ENCODE data around the gene MTA1. TPM values are rescaled to one million over a fixed set of nuclear protein-coding genes. Genes with fewer than 3 reads are reported as not detected.

Gene MTA1
- total RNA-seq, 2 experiments from 2014 or later: 109 to 127 TPM

DNA sequence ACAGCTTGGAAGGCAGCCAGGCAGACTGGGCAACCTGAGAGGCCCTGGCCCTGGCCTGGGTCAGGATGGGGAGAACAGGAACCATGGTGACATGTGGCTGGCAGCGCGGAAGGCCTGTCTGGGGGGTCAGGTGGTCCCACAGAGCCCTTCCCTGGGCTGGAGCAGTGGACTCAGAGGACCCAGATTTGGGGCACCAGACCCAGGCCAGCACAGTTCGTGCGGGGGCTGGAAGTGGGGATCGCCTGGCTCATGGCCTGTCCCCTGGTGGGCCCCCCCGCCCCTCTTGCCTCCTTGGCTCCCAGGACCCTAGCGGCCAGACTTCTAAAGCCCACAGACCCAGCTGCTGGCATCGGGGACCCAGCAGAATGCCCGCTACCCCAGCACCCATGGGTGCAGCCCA lies 21.4 kb downstream of the MTA1 start:
- DNase-seq: no peak
- Mint-ChIP-seq H3K27me3 (ENCODE audit: low read depth) (no peaks in the 10 kb centered on the region), H3K36me3 (ENCODE audit: low read depth) (peaks cover 14% of the 10 kb centered on the region), H3K9me3 (ENCODE audit: insufficient read depth) (no peaks in the 10 kb centered on the region), H3K4me3 (no peak overlapping the region), H3K27ac (no peak overlapping the region), H3K4me1 (ENCODE audit: low read depth) (no peaks in the 10 kb centered on the region)
- ChIA-PET CTCF (interaction anchor here (1.2 kb wide), 1 partner anchor 39 kb away, joined by 3 read pairs; no protein-coding TSS in a partner anchor), POLR2A (no interaction called here)
- no peak for ATAC-seq

DNA sequence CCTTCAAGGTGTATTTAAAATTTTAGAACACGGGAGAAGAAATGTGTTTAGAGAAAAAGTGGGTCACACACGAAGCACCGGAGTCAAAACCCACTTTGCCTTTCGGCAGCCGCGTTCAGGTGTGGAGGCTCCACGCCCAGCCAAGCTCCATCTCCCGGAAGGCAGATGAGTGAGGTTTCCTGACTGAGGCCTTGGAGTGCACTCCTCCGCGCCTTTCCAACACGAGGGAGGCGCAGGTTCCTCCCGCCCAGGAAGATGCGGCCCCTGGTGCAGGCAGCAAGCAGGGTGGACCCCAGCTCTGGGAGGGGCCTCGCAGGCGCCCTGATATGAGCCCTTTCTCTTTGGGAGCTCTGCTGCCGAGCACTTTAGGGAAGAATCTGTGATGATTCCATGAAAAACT lies 22.5 kb downstream of the MTA1 start:
- CTCF ChIA-PET: interaction anchor here (1.2 kb wide), 1 partner anchor 38 kb away, joined by 3 read pairs; no protein-coding TSS in a partner anchor

DNA sequence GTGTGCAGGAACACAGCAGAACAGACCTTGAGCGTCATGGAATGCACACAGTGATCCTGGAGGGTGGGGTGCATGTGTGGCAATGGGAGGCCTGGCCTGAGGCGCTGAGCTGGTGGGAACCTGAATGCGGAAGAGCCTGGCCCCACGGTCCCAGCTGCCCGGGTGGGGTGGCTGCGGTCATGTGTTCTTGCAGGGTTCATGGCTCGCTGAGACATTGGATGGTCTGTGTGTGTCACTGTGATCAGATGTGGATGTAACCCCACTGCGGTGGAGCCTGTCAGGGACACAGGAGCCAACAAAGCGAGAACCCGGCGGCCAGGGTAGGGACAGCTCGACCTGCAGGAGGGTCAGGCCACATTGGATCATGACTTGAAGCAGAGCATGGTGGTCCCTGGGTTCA lies 23.2 kb downstream of the MTA1 start:
- no peak overlapping the region for H3K27ac Mint-ChIP-seq
- peaks cover 14% of the 10 kb centered on the region for H3K36me3 Mint-ChIP-seq (ENCODE audit: low read depth)
- no peaks in the 10 kb centered on the region for H3K27me3 Mint-ChIP-seq (ENCODE audit: low read depth)
- no peaks in the 10 kb centered on the region for H3K9me3 Mint-ChIP-seq (ENCODE audit: insufficient read depth)
- no peak overlapping the region for H3K4me3 Mint-ChIP-seq
- H3K4me1 Mint-ChIP-seq (ENCODE audit: low read depth): no peaks in the 10 kb centered on the region
- DNase-seq: no peak
- POLR2A ChIA-PET: no interaction called here
- CTCF ChIA-PET: no interaction called here
- ATAC-seq: no peak

More for the DNA sequence above, 22.5 kb downstream of the MTA1 start:
- Mint-ChIP-seq H3K4me1 (ENCODE audit: low read depth) (no peaks in the 10 kb centered on the region), H3K36me3 (ENCODE audit: low read depth) (peaks cover 14% of the 10 kb centered on the region), H3K4me3 (no peak overlapping the region), H3K9me3 (ENCODE audit: insufficient read depth) (no peaks in the 10 kb centered on the region), H3K27me3 (ENCODE audit: low read depth) (no peaks in the 10 kb centered on the region), H3K27ac (no peak overlapping the region)
- POLR2A ChIA-PET: no interaction called here
- ATAC-seq: no peak
- DNase-seq: no peak

DNA sequence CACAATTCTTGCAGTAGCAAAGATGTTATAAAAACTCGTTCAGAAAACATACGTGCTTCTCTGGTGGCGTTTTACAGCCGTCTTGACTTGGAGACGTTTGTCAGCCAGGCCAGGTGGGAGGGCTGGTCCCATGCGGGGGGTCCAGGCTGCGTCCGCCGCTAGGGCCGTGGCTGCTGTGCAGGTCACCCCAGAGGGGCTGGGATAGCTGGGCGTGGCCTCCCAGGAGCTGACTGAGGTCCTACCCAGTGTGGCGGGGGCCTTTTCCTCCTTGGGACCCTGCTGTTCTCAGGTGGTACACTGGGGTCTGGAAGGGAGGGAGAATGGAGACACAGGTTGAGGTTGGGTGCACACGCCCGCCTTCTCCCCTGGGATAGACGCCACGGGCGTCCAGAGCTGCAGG lies 25.2 kb downstream of the MTA1 start:
- CTCF ChIA-PET: no interaction called here
- no peak overlapping the region for H3K27ac Mint-ChIP-seq
- DNase-seq (no peak), ATAC-seq (no peak)
- H3K4me1 Mint-ChIP-seq (ENCODE audit: low read depth): no peaks in the 10 kb centered on the region
- H3K36me3 Mint-ChIP-seq (ENCODE audit: low read depth): peaks cover 12% of the 10 kb centered on the region
- no peak overlapping the region for H3K4me3 Mint-ChIP-seq
- H3K9me3 Mint-ChIP-seq (ENCODE audit: insufficient read depth): no peaks in the 10 kb centered on the region
- POLR2A ChIA-PET: no interaction called here
- H3K27me3 Mint-ChIP-seq (ENCODE audit: low read depth): no peaks in the 10 kb centered on the region

DNA sequence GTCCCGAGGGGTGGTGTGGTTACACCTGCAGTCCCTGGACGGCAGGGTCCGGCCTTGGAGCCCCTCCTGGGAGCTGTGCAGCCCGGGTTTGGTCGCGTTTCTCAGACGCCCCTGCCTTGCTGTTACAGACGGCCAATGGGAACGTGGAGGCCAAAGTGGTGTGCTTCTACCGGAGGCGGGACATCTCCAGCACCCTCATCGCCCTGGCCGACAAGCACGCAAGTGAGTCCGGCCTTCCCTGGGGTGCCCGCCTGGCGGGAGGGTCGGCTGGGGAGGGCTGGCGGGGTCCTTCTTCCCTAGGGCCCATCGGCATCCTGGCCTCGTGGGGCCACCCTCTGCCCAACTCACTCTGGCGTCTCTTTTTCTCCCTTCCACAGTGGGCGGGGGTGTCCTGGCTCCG lies 25.7 kb downstream of the MTA1 start:
- ATAC-seq (no peak), DNase-seq (no peak)
- peaks cover 15% of the 10 kb centered on the region for H3K36me3 Mint-ChIP-seq (ENCODE audit: low read depth)
- no peaks in the 10 kb centered on the region for H3K4me1 Mint-ChIP-seq (ENCODE audit: low read depth)
- ChIA-PET CTCF (no interaction called here), POLR2A (no interaction called here)
- no peaks in the 10 kb centered on the region for H3K9me3 Mint-ChIP-seq (ENCODE audit: insufficient read depth)
- no peaks in the 10 kb centered on the region for H3K27me3 Mint-ChIP-seq (ENCODE audit: low read depth)
- no peak overlapping the region for H3K4me3 Mint-ChIP-seq
- no peak overlapping the region for H3K27ac Mint-ChIP-seq

DNA sequence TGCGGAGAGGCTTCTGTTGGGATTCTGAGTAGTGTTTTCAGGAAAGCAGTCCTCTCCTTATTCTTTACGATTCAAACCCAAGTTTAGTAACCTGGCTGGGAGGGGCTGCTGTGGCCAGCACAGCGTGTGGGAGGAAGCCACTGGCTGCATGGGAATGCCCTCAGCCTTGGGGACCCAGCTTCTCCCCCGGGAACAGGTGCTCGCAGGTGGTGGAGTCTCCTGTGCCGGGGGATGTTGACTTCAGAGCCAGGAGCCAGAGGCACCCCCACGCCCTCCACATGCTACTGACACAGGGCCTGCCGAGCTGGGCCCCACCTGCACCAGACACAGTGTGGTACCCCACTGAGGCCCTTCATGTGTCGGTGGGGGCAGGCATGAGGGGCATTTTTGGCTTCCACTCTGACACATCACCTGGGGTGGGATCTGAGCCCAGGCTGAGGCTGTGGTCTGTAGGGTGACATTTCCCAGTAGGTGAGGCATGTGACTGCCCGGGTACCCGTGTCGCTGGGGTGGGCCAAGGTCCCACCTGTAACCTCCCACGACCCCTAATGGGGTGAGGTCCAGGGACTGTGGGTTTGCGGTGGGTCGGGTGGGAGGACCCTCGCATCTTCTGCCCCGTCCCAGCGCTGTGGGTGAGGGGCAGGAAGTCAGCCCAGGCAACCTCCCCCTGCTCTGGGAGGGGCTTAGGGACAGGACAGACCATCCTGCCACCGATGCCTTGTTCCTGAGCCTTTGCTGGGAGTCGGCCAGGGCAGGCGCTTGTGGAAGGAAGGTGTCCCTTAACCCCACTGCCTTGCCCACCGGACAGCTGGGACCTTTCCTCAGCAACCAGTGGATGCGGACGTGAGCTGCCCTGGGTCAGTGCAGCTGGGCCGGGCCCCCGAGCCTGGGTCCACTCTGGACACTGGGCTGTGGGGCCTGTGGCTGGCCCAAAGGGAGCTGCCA lies 26.5 kb downstream of the MTA1 start:
- DNase-seq (no peak), ATAC-seq (no peak)
- no peak overlapping the region for H3K4me3 Mint-ChIP-seq
- H3K27me3 Mint-ChIP-seq (ENCODE audit: low read depth): no peaks in the 10 kb centered on the region
- POLR2A ChIA-PET: no interaction called here
- H3K9me3 Mint-ChIP-seq (ENCODE audit: insufficient read depth): no peaks in the 10 kb centered on the region
- CTCF ChIA-PET: no interaction called here
- H3K4me1 Mint-ChIP-seq (ENCODE audit: low read depth): no peaks in the 10 kb centered on the region
- no peak overlapping the region for H3K27ac Mint-ChIP-seq
- H3K36me3 Mint-ChIP-seq (ENCODE audit: low read depth): peaks cover 18% of the 10 kb centered on the region

DNA sequence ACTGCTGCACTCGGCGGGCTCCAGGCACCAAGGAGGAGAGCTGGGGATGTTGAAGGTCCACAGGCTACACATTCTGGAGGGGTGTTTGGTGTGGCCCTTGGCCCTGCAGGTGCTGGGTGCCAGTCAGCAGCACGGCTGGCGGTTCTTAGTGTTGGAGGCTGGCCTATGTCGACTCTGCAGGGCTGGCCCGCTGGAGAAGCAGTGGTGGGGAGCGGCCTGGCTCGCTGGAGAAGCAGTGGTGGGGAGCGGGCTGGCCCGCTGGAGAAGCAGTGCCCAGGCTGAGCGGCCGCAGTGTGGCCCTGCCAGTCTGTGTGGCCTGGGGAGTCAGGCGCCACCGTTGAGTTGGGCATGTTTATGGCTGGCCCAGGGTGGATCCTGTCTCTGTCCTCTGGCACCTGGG lies 27.3 kb downstream of the MTA1 start:
- Mint-ChIP-seq H3K4me3 (no peak overlapping the region), H3K27me3 (ENCODE audit: low read depth) (no peaks in the 10 kb centered on the region), H3K9me3 (ENCODE audit: insufficient read depth) (no peaks in the 10 kb centered on the region), H3K4me1 (ENCODE audit: low read depth) (no peaks in the 10 kb centered on the region), H3K36me3 (ENCODE audit: low read depth) (peaks cover 17% of the 10 kb centered on the region), H3K27ac (no peak overlapping the region)
- CTCF ChIA-PET: no interaction called here
- POLR2A ChIA-PET: interaction anchor here (1.4 kb wide), 1 partner anchor 8 kb away, joined by 3 read pairs; no protein-coding TSS in a partner anchor
- no peak for DNase-seq
- ATAC-seq: no peak

DNA sequence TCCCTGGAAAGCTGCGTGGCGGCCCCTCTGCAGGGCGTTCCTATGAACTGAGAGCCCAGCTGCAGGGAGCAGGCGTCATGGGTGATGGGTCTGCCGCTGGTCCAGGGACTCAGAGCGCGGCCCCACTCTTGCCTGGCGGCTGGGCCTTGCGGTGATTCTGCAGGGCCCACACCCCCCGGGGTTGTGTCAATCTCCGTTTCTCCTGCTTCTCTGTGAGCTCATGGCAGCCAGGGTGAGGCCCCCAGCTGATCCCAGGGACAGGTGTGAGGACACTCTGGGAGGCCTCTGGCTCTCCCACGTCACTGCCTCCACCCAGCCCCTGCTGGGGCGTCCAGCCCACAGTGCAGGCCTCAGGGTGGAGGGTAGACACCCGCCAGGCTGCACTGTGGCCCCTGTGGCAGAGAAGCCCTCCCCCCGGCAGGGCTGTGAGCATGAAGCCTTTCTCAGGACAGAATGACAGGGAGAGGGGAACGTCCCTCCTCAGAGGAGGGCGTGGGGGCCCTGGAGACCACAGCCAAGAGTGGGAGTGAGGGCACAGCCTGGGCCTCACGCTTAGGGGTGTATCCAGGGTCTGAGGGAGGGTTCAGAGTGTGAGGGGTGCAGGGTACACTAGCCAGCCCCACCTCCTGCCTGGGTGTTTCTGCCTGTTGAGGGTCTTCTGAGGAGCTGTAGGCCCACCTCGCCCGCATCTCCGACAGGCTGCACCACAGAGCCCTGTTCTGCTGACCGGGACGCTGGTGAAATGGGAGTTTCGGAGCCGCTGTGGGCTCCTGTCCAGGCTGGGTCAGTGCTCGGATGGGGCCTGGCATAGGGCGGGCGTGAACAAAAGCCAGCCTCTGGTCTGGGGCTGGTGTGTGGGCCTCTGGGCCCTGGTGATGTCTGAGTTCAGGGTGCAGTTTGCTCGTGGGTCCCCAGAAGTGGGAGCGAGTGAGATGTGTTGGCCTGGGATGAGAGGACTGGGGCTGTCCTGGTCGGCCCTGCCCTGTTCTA lies 28.3 kb downstream of the MTA1 start:
- no peak overlapping the region for H3K4me3 Mint-ChIP-seq
- H3K27ac Mint-ChIP-seq: no peak overlapping the region
- CTCF ChIA-PET: interaction anchor here (0.9 to 1.9 kb wide), 6 partner anchors 27 to 80 kb away, joined by 3 to 15 read pairs (median 4); no protein-coding TSS in a partner anchor
- H3K4me1 Mint-ChIP-seq (ENCODE audit: low read depth): no peaks in the 10 kb centered on the region
- POLR2A ChIA-PET: interaction anchor here (1.4 kb wide), 1 partner anchor 9 kb away, joined by 3 read pairs; no protein-coding TSS in a partner anchor
- H3K36me3 Mint-ChIP-seq (ENCODE audit: low read depth): peaks cover 12% of the 10 kb centered on the region
- H3K27me3 Mint-ChIP-seq (ENCODE audit: low read depth): no peaks in the 10 kb centered on the region
- DNase-seq (no peak), ATAC-seq (peak; percentile 8)
- no peaks in the 10 kb centered on the region for H3K9me3 Mint-ChIP-seq (ENCODE audit: insufficient read depth)

DNA sequence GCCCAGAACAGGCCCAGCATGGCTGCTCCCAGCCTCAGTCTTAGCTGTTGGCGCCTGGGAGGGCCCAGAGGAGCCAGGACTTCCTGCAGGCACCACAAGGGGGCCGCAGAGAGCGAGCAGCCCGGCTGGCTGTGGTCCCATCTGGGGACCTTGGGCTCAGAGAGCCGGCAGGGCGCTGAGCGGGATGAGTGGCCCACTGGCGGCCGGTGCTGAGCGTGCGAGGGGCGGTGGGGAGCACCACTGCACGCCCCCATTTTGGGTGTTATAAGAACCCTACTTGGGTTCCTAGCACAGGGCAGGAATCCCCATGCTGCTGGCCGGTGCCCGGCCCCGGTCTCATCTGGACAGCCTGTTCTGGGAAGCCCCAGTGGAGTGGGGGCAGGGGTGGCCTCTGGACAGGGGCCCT lies 29.1 kb downstream of the MTA1 start:
- Mint-ChIP-seq H3K9me3 (ENCODE audit: insufficient read depth) (no peaks in the 10 kb centered on the region), H3K27ac (no peak overlapping the region), H3K4me3 (no peak overlapping the region), H3K27me3 (ENCODE audit: low read depth) (no peaks in the 10 kb centered on the region), H3K36me3 (ENCODE audit: low read depth) (peaks cover 7% of the 10 kb centered on the region), H3K4me1 (ENCODE audit: low read depth) (no peaks in the 10 kb centered on the region)
- peak; percentile 63 for DNase-seq
- ATAC-seq: peak; percentile 90
- POLR2A ChIA-PET: interaction anchor here (1.4 kb wide), 1 partner anchor 10 kb away, joined by 3 read pairs; no protein-coding TSS in a partner anchor
- CTCF ChIA-PET: interaction anchor here (0.9 to 1.9 kb wide), 6 partner anchors 28 to 80 kb away, joined by 3 to 15 read pairs (median 4); no protein-coding TSS in a partner anchor

DNA sequence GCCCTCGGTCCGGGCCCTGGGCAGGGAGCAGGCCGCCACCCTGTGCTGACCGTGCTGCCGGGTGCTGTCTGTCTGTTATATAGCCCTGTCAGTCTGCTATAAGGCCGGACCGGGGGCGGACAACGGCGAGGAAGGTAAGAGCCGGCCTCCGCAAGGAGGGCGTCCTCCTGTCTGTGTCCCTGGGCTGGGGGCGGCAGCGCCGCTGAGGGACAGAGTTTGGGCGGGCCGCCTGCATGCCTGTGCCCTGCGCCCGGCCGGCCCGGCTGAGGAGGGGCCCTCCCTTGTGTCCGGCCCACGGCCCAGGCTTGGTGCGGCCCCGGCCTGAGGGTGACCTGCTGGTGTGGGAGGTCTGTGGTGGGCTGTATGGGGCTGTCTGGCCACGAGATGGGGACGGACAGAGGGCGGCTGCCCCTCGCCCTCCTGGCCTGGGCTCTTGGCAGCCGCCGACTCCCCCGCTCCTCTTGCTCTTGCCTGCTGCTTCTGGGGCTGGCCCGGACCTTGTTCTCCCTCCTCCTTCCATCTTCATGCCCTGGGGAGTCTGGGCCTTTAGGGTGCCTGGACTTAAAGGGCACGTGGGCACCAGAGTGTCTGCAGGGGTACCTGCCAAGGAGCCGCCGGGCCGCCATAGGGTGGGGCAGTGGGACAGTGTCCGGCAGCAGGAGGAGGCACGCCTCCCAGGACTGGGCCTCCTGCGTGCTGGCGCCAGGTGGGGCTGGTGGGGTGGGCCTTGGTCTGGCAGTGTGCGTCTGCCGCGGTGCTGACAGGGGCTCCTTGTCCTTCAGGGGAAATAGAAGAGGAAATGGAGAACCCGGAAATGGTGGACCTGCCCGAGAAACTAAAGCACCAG lies 29.9 kb downstream of the MTA1 start:
- Mint-ChIP-seq H3K36me3 (ENCODE audit: low read depth) (peaks cover 9% of the 10 kb centered on the region), H3K9me3 (ENCODE audit: insufficient read depth) (no peaks in the 10 kb centered on the region), H3K4me3 (no peak overlapping the region), H3K4me1 (ENCODE audit: low read depth) (no peaks in the 10 kb centered on the region), H3K27me3 (ENCODE audit: low read depth) (no peaks in the 10 kb centered on the region), H3K27ac (no peak overlapping the region)
- ChIA-PET CTCF (no interaction called here), POLR2A (no interaction called here)
- ATAC-seq: no peak
- no peak for DNase-seq

DNA sequence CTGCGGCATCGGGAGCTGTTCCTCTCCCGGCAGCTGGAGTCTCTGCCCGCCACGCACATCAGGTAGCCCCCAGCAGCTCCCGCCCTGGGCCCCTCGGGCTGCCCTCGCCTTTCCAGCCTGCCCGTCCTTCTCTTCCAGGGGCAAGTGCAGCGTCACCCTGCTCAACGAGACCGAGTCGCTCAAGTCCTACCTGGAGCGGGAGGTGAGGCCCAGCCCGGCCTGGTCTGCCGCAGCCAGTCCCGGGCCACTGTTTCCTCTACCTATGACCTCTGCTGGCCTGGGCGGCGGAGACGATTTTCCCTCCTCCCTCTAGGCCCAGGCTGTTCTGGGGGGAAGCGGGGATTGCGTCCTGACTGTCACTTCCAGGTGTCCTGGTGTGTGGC lies 30.5 kb downstream of the MTA1 start:
- Mint-ChIP-seq H3K27ac (no peak overlapping the region), H3K9me3 (ENCODE audit: insufficient read depth) (no peaks in the 10 kb centered on the region), H3K27me3 (ENCODE audit: low read depth) (no peaks in the 10 kb centered on the region), H3K4me1 (ENCODE audit: low read depth) (no peaks in the 10 kb centered on the region), H3K4me3 (no peak overlapping the region), H3K36me3 (ENCODE audit: low read depth) (peaks cover 9% of the 10 kb centered on the region)
- ATAC-seq (no peak), DNase-seq (no peak)
- CTCF ChIA-PET: no interaction called here
- POLR2A ChIA-PET: no interaction called here
